K562 (cell line): ENCODE measurements around the gene PREX1. TPM values are rescaled to one million over a fixed set of nuclear protein-coding genes. Genes with fewer than 3 reads are reported as not detected.
A peak's percentile ranks its signal among the peaks of the same experiment; 100 is the strongest.

Experiments used
- ATAC-seq: fragments of 200-7000 bp; cut with Tn5 transposase; 3 replicates; pipeline ENCODE4 v1.9.1; 2020; ENCODE audit warnings: moderate library complexity
- BruUV-seq: library from RNA; stranded (reverse); fragments of 400-500 nt; replicated peaks from 2 replicates; lab custom pipeline; 2021; lab: Mats Ljungman, UMichigan
- CTCF ChIA-PET: fragments of 300-600 bp; formaldehyde crosslinking; extraction: SDS; loops from one replicate; lab custom pipeline; 2021; ENCODE audit warnings: low intra/inter-chr PET ratio; lab: Yijun Ruan, JAX
- POLR2A ChIA-PET: fragments of 300-600, 350-650 bp; sonication (Branson Sonifier 250); formaldehyde crosslinking; extraction: SDS; loops from one replicate; lab custom pipeline; 2021; ENCODE audit warnings: antibody characterized with exemption, inconsistent platforms; lab: Yijun Ruan, JAX
- DNase-seq, 4 experiments: peaks; one replicate each; pipeline versions ENCODE4 v3.0.0 to v3.0.0-alpha.2; 2011 to 2018; ENCODE audit warnings: low spot score in 3 of 4, mixed read lengths in 3 of 4; ENCODE audit errors: extremely low read depth in 1 of 4
- FAIRE-seq: peaks from 2 replicates; lab custom pipeline; 2011; peaks lifted over from hg19 to GRCh38; lab: Jason Lieb, UNC
- H2AFZ ChIP-seq: 2 replicates; pipeline ENCODE4 v1.6.0; 2011; ENCODE audit warnings: low read depth, low read length, control low read depth, inconsistent platforms
- H3K27ac ChIP-seq: fragments of 200-600 bp; 3 replicates; pipeline ENCODE4 v1.8.0; 2011; ENCODE audit warnings: low read depth, mild to moderate bottlenecking, control low read depth, inconsistent platforms, low read length, moderate library complexity, mixed read lengths; ENCODE audit errors: extremely low read depth
- H3K27me3 ChIP-seq, 2 experiments: fragments of 300-600 bp in 1 of 2; 2 replicates in 1 of 2; 3 replicates in 1 of 2; pipeline versions ENCODE4 v1.6.0 to v1.8.0; 2011; ENCODE audit warnings: inconsistent platforms in 2 of 2, low read length in 2 of 2, mild to moderate bottlenecking in 1 of 2, mixed read lengths in 1 of 2, moderate library complexity in 1 of 2; ENCODE audit not compliant: control insufficient read depth in 2 of 2, insufficient read depth in 2 of 2
- H3K36me3 ChIP-seq: fragments of 300-600 bp; 3 replicates; pipeline ENCODE4 v1.8.0; 2011; ENCODE audit warnings: mild to moderate bottlenecking, low read length, inconsistent platforms; ENCODE audit not compliant: control insufficient read depth, insufficient read depth
- H3K4me1 ChIP-seq, 2 experiments: fragments of 200-600 bp in 1 of 2; replicated peaks in 1 of 2; 2 replicates in 1 of 2; 3 replicates in 1 of 2; pipeline versions ENCODE4 v1.5.1 to v1.8.0; 2011; ENCODE audit warnings: inconsistent platforms in 2 of 2, low read length in 2 of 2, mild to moderate bottlenecking in 1 of 2, mixed read lengths in 1 of 2, moderate library complexity in 1 of 2; ENCODE audit not compliant: control insufficient read depth in 2 of 2, insufficient read depth in 2 of 2
- H3K4me2 ChIP-seq: 2 replicates; pipeline ENCODE4 v1.6.1; 2011; ENCODE audit warnings: low read length, control low read depth, inconsistent platforms, mixed read lengths; ENCODE audit not compliant: insufficient read depth
- H3K4me3 ChIP-seq: fragments of 200-600 bp; sonication (generic), shearing (Covaris generic); 2 replicates; pipeline ENCODE4 v1.5.1; 2016; ENCODE audit warnings: control low read depth, inconsistent platforms
- H3K79me2 ChIP-seq: fragments of 200-600 bp; 3 replicates; pipeline ENCODE4 v1.8.0; 2011; ENCODE audit warnings: low read length, inconsistent platforms; ENCODE audit not compliant: control insufficient read depth, insufficient read depth
- H3K9ac ChIP-seq, 2 experiments: 2 replicates each; pipeline versions ENCODE4 v1.6.0 to v1.6.1; 2011; ENCODE audit warnings: low read depth in 2 of 2, low read length in 2 of 2, control low read depth in 1 of 2, inconsistent platforms in 1 of 2, mild to moderate bottlenecking in 1 of 2, mixed read lengths in 1 of 2; ENCODE audit not compliant: insufficient read depth in 1 of 2
- H3K9me1 ChIP-seq: one replicate; pipeline ENCODE4 v1.6.0; 2011; ENCODE audit warnings: inconsistent platforms, mild to moderate bottlenecking, low read length, moderate library complexity; ENCODE audit not compliant: control insufficient read depth, insufficient read depth
- H3K9me3 ChIP-seq: replicated peaks from 2 replicates; pipeline ENCODE4 v1.5.1; 2011; ENCODE audit warnings: low read depth, low read length, inconsistent platforms; ENCODE audit not compliant: control insufficient read depth, insufficient read depth
- H4K20me1 ChIP-seq: replicated peaks from 2 replicates; pipeline ENCODE4 v1.6.1; 2011; ENCODE audit warnings: low read length, inconsistent platforms, mixed read lengths; ENCODE audit not compliant: control insufficient read depth, insufficient read depth
- CGGBP1 ChIP-seq: fragments of 250-450 bp; sonication (Bioruptor Pico); IDR thresholded peaks from 2 replicates; pipeline ENCODE4 v1.9.0; 2021; ENCODE audit warnings: mild to moderate bottlenecking
- ZBTB11 ChIP-seq, 3 experiments: fragments of 200-800 bp in 1 of 3; fragments of 250-450 bp in 1 of 3; fragments of 450-650 bp in 1 of 3; sonication (Bioruptor Pico) in 1 of 3; sonication (Bioruptor generic) in 1 of 3; formaldehyde crosslinking in 1 of 3; IDR thresholded peaks; 2 replicates each; pipeline versions ENCODE4 v1.6.1 to v1.8.0; 2016 to 2022; ENCODE audit warnings: mild to moderate bottlenecking in 2 of 3, missing genetic modification characterization in 2 of 3, missing compliant biosample characterization in 1 of 3, moderate library complexity in 1 of 3
- WGBS: fragments of 100-300 bp; shearing (Covaris generic); methylation state at CpG from one replicate; pipeline ENCODE4 v1.1.6; 2016; ENCODE audit warnings: low coverage, mixed read lengths; ENCODE audit not compliant: insufficient coverage; ENCODE audit errors: missing lambda C conversion rate; 5-methylcytosine and 5-hydroxymethylcytosine counted together
- in situ Hi-C: fragments of 300-500 bp; cut with MboI; formaldehyde crosslinking; loops from 4 replicates; pipeline ENCODE4 v1.15.0; 2018; ENCODE audit warnings: inconsistent platforms, mixed read lengths
- intact Hi-C: fragments of 100-400 bp; cut with micrococcal nuclease; formaldehyde crosslinking; loops from 2 replicates; pipeline ENCODE4 v1.14.2; 2022
- polyA plus RNA-seq, 8 experiments: library from polyadenylated mRNA; depleted of rRNA in 4 of 8; stranded (reverse) in 5 of 8; unstranded in 3 of 8; fragments of >200 nt; fragmentation: Nextera tagmentation in 2 of 8; fragmentation: Illumina TruSeq in 1 of 8; extraction: Ambion mirVana in 2 of 8; extraction: Trizol in 1 of 8; gene quantifications; 2 replicates each; pipeline versions ENCODE4 v1.2.1 to v1.2.3, GENCODE V29; 2011 to 2014; ENCODE audit warnings: inconsistent platforms in 1 of 8, missing spikeins in 1 of 8
- total RNA-seq, 7 experiments: library from RNA; depleted of rRNA in 6 of 7; stranded (reverse); fragments of >200 nt in 6 of 7; fragmentation: Illumina TruSeq in 2 of 7; extraction: Trizol in 2 of 7; gene quantifications; 2 replicates each; pipeline versions ENCODE4 v1.2.1 to v1.2.3, GENCODE V29; 2011 to 2021; ENCODE audit warnings: low replicate concordance in 1 of 7

Gene PREX1
- total and polyA plus RNA-seq, 9 of the 15 experiments (the other 6 are each of a cell fraction or from before 2014, with no cell fraction given): 0.37 to 10.4 (median 4.8) TPM

GRCh38 chr20:48649104-48649626 lies 178.6 kb downstream of the PREX1 start:
- peaks cover 14% of the 10 kb centered on the region; the same call in 2 of the 3 replicates for H3K36me3 ChIP-seq
- ChIA-PET POLR2A (interaction anchor here (0.8 to 1.6 kb wide), 2 partner anchors 8 to 274 kb away, joined by 3 to 8 read pairs; no protein-coding TSS in a partner anchor), CTCF (no interaction called here)
- intact Hi-C loops: no loop called here
- FAIRE-seq (no peak), DNase-seq (no peak), ATAC-seq (no peak)
- 46% methylated on average over 9 of the region's 9 CpGs for WGBS
- H3K27ac ChIP-seq: no peak overlapping the region
- peaks cover 0 to 3% of the 10 kb centered on the region in 2 experiments; a peak in 1 of 5 replicates for H3K4me1 ChIP-seq
- peaks cover 5% of the 10 kb centered on the region; the same call in 1 of the 2 replicates for H4K20me1 ChIP-seq
- H3K4me2 ChIP-seq: no peak overlapping the region
- TF ChIP-seq CGGBP1 (no peak), ZBTB11 (CRISPR knock-in tag; IDR thresholded peaks at IDR 0.05) (0 out of 6 replicates have a peak, but pooled peaks of 1 of the 3 experiments have one; percentile 20)
- no peaks in the 10 kb centered on the region for H3K9me1 ChIP-seq
- no peak overlapping the region for H3K9ac ChIP-seq
- no TSS peak for BruUV-seq
- no peaks in the 10 kb centered on the region for H3K79me2 ChIP-seq
- in situ Hi-C loops: no loop called here
- no peaks in the 10 kb centered on the region for H3K9me3 ChIP-seq
- no peak overlapping the region for H2AFZ ChIP-seq
- no peak overlapping the region for H3K4me3 ChIP-seq
- H3K27me3 ChIP-seq: no peaks in the 10 kb centered on the region
